ENCODE measurements around the gene EXOG.
A peak's percentile ranks its signal among the peaks of the same experiment; 100 is the strongest.

The EXOG gene

GRCh38 chr3:38493031-38493430, 3.1 kb upstream of the EXOG start:
- Histone ChIP-seq H3K79me2 (ENCODE audit: insufficient read depth, low read length) (0 out of 2 replicates have a peak, but pooled peaks cover 9% of the 10 kb centered on the region), H3K36me3 (ENCODE audit: insufficient read depth, low read length) (peaks cover 6% of the 10 kb centered on the region; the same call in 1 of the 2 replicates), H3K27me3 (ENCODE audit: insufficient read depth, low read length) (no peaks in the 10 kb centered on the region), H3K4me1 (ENCODE audit: insufficient read depth, low read length, severe bottlenecking) (peaks cover 14% of the 10 kb centered on the region), H3K9ac (ENCODE audit: low read length) (no peak overlapping the region), H4K20me1 (ENCODE audit: insufficient read depth, low read length) (no peaks in the 10 kb centered on the region), H3K9me3 (ENCODE audit: low read length) (no peaks in the 10 kb centered on the region), H3K4me3 (ENCODE audit: low read depth, low read length, poor library complexity, severe bottlenecking) (no peak overlapping the region), H3K4me2 (ENCODE audit: low read length) (no peak overlapping the region), H3K9me2 (ENCODE audit: low read depth, low read length) (no peaks in the 10 kb centered on the region), H2AFZ (ENCODE audit: low read length) (no peak overlapping the region), H3K27ac (ENCODE audit: low read depth, low read length, poor library complexity, severe bottlenecking) (no peak overlapping the region), H3F3A (ENCODE audit: insufficient read depth, low read length) (no peaks in the 10 kb centered on the region)
- TF ChIP-seq EZH2 (IDR thresholded peaks at IDR 0.05; ENCODE audit: borderline replicate concordance, low read length) (no peak), CTCF (IDR thresholded peaks at IDR 0.05; ENCODE audit: low read length) (no peak)

- 0 out of 2 replicates have a peak, but pooled peaks cover 9% of the 10 kb centered on the region for H3K79me2 ChIP-seq (ENCODE audit: insufficient read depth, low read length)
- H3K4me3 ChIP-seq (ENCODE audit: low read depth, low read length, poor library complexity, severe bottlenecking): peak overlapping the region; percentile 82
- H3K9me3 ChIP-seq (ENCODE audit: low read length): no peaks in the 10 kb centered on the region
- H3K9ac ChIP-seq (ENCODE audit: low read length): peak overlapping the region; percentile 83
- H3F3A ChIP-seq (ENCODE audit: insufficient read depth, low read length): no peaks in the 10 kb centered on the region
- H3K27me3 ChIP-seq (ENCODE audit: insufficient read depth, low read length): no peaks in the 10 kb centered on the region
- H3K9me2 ChIP-seq (ENCODE audit: low read depth, low read length): no peaks in the 10 kb centered on the region
- peaks cover 20% of the 10 kb centered on the region for H3K4me1 ChIP-seq (ENCODE audit: insufficient read depth, low read length, severe bottlenecking)
- TF ChIP-seq EZH2 (IDR thresholded peaks at IDR 0.05; ENCODE audit: borderline replicate concordance, low read length) (no peak), CTCF (IDR thresholded peaks at IDR 0.05; ENCODE audit: low read length) (no peak)
- H3K4me2 ChIP-seq (ENCODE audit: low read length): peak overlapping the region; percentile 93
- peak overlapping the region; percentile 8; the same call in 1 of the 2 replicates for H2AFZ ChIP-seq (ENCODE audit: low read length)
- peaks cover 39% of the 10 kb centered on the region; the same call in 1 of the 2 replicates for H3K36me3 ChIP-seq (ENCODE audit: insufficient read depth, low read length)
- H3K27ac ChIP-seq (ENCODE audit: low read depth, low read length, poor library complexity, severe bottlenecking): no peak overlapping the region
- no peaks in the 10 kb centered on the region for H4K20me1 ChIP-seq (ENCODE audit: insufficient read depth, low read length)
Measured at GRCh38 chr3:38497031-38497430, 891 bp downstream of the EXOG start.

- H3K4me2 ChIP-seq (ENCODE audit: low read length): no peak overlapping the region
- no peak for TF ChIP-seq EZH2 (IDR thresholded peaks at IDR 0.05; ENCODE audit: borderline replicate concordance, low read length)
- no peak overlapping the region for H3K4me3 ChIP-seq (ENCODE audit: low read depth, low read length, poor library complexity, severe bottlenecking)
- no peaks in the 10 kb centered on the region for H3F3A ChIP-seq (ENCODE audit: insufficient read depth, low read length)
- H3K4me1 ChIP-seq (ENCODE audit: insufficient read depth, low read length, severe bottlenecking): peaks cover 16% of the 10 kb centered on the region
- no peaks in the 10 kb centered on the region for H3K9me2 ChIP-seq (ENCODE audit: low read depth, low read length)
- H3K27me3 ChIP-seq (ENCODE audit: insufficient read depth, low read length): no peaks in the 10 kb centered on the region
- no peak overlapping the region for H3K27ac ChIP-seq (ENCODE audit: low read depth, low read length, poor library complexity, severe bottlenecking)
- H3K79me2 ChIP-seq (ENCODE audit: insufficient read depth, low read length): 0 out of 2 replicates have a peak, but pooled peaks cover 9% of the 10 kb centered on the region
- no peak overlapping the region for H2AFZ ChIP-seq (ENCODE audit: low read length)
- no peak overlapping the region for H3K9ac ChIP-seq (ENCODE audit: low read length)
- peaks cover 70% of the 10 kb centered on the region; the same call in 1 of the 2 replicates for H3K36me3 ChIP-seq (ENCODE audit: insufficient read depth, low read length)
- no peaks in the 10 kb centered on the region for H3K9me3 ChIP-seq (ENCODE audit: low read length)
- no peaks in the 10 kb centered on the region for H4K20me1 ChIP-seq (ENCODE audit: insufficient read depth, low read length)
Measured at GRCh38 chr3:38500688-38501417, 4.7 kb downstream of the EXOG start.

All from OCI-LY1 (cell line).